Lower leg skin (tissue), 3 donors: ENCODE data around the gene HS3ST3A1.

Experiments
- POLR2A ChIP-seq, 2 donors: fragments of 450-650 bp; IDR thresholded peaks; one replicate each; pipeline ENCODE4 v1.6.1; 2016 to 2017; ENCODE audit warnings: antibody characterized with exemption in 2 of 2, mild to moderate bottlenecking in 1 of 2, moderate library complexity in 1 of 2
- TF ChIP-seq, protein P1 (sequence below), 3 donors: fragments of 450-650 bp; IDR thresholded peaks; one replicate each; pipeline ENCODE4 v1.5.1; 2016; ENCODE audit warnings: antibody characterized with exemption in 3 of 3, mild to moderate bottlenecking in 3 of 3, moderate library complexity in 2 of 3

- no peak for TF ChIP-seq POLR2A (IDR thresholded peaks at IDR 0.05)
- TF ChIP-seq, protein P1, sequence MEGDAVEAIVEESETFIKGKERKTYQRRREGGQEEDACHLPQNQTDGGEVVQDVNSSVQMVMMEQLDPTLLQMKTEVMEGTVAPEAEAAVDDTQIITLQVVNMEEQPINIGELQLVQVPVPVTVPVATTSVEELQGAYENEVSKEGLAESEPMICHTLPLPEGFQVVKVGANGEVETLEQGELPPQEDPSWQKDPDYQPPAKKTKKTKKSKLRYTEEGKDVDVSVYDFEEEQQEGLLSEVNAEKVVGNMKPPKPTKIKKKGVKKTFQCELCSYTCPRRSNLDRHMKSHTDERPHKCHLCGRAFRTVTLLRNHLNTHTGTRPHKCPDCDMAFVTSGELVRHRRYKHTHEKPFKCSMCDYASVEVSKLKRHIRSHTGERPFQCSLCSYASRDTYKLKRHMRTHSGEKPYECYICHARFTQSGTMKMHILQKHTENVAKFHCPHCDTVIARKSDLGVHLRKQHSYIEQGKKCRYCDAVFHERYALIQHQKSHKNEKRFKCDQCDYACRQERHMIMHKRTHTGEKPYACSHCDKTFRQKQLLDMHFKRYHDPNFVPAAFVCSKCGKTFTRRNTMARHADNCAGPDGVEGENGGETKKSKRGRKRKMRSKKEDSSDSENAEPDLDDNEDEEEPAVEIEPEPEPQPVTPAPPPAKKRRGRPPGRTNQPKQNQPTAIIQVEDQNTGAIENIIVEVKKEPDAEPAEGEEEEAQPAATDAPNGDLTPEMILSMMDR (IDR thresholded peaks at IDR 0.05), result no peak
Observed at GRCh38 chr17:13580790-13581189, 20.9 kb downstream of the HS3ST3A1 start.
